K562 (cell line): ENCODE results near the gene PRF1.

Experiments used
- CEBPZ ChIP-seq: fragments of 150-350 bp; IDR thresholded peaks from 2 replicates; pipeline ENCODE4 v1.6.1; 2014; ENCODE audit warnings: low read depth, mild to moderate bottlenecking, low read length, borderline replicate concordance
- CREB3 ChIP-seq: fragments of 450-650 bp; conservative IDR thresholded peaks from 2 replicates; pipeline ENCODE4 v1.6.1; 2016; ENCODE audit warnings: missing genetic modification characterization, low read depth, mild to moderate bottlenecking, missing compliant biosample characterization, moderate library complexity
- CTCF ChIP-seq, 3 experiments: IDR thresholded peaks in 2 of 3; conservative IDR thresholded peaks in 1 of 3; 2 replicates each; pipeline ENCODE4 v1.5.1; 2011 to 2012; ENCODE audit warnings: low read length in 3 of 3, mild to moderate bottlenecking in 3 of 3, control low read depth in 2 of 3, improper control_type of control experiment in 1 of 3, inconsistent platforms in 1 of 3, low read depth in 1 of 3, mixed read lengths in 1 of 3, moderate library complexity in 1 of 3; ENCODE audit not compliant: insufficient read depth in 2 of 3
- DPF2 ChIP-seq: fragments of 450-650 bp; IDR thresholded peaks from 2 replicates; pipeline ENCODE4 v1.6.1; 2016
- ERF ChIP-seq: fragments of 450-650 bp; formaldehyde crosslinking; IDR thresholded peaks from 2 replicates; pipeline ENCODE4 v1.4.0; 2020; ENCODE audit warnings: mild to moderate bottlenecking, mixed read lengths
- EZH2 ChIP-seq: IDR thresholded peaks from 2 replicates; pipeline ENCODE4 v1.6.1; 2012; ENCODE audit warnings: low read depth, mild to moderate bottlenecking, inconsistent platforms, low read length, borderline replicate concordance
- MTA3 ChIP-seq: fragments of 450-650 bp; formaldehyde crosslinking; IDR thresholded peaks from 2 replicates; pipeline ENCODE4 v1.6.1; 2017; ENCODE audit warnings: mild to moderate bottlenecking, borderline replicate concordance
- NFE2 ChIP-seq: IDR thresholded peaks from 2 replicates; pipeline ENCODE4 v1.6.1; 2014; ENCODE audit warnings: antibody characterized with exemption, low read depth
- NFXL1 ChIP-seq: fragments of 450-650 bp; formaldehyde crosslinking; IDR thresholded peaks from 2 replicates; pipeline ENCODE4 v1.4.0; 2021; ENCODE audit warnings: mild to moderate bottlenecking
- PATZ1 ChIP-seq: fragments of 250-450 bp; sonication (Bioruptor Pico); IDR thresholded peaks from 2 replicates; pipeline ENCODE4 v1.5.0; 2020; ENCODE audit warnings: mild to moderate bottlenecking, borderline replicate concordance
- PHF8 ChIP-seq: fragments of 200-600 bp; sonication (generic); IDR thresholded peaks from 2 replicates; pipeline ENCODE4 v1.6.1; 2012; ENCODE audit warnings: mixed run types, mild to moderate bottlenecking, inconsistent platforms, low read length, moderate library complexity, borderline replicate concordance
- POLR2A ChIP-seq: fragments of 450-650 bp; conservative IDR thresholded peaks from 2 replicates; pipeline ENCODE4 v1.6.1; 2016
- TSHZ1 ChIP-seq: fragments of 250-450 bp; sonication (Bioruptor Pico); IDR thresholded peaks from 2 replicates; pipeline ENCODE4 v1.4.0; 2020; ENCODE audit warnings: mild to moderate bottlenecking, moderate library complexity
- ZNF584 ChIP-seq: fragments of 200-800 bp; sonication (Bioruptor generic); IDR thresholded peaks from 2 replicates; pipeline ENCODE4 v1.6.1; 2016; ENCODE audit warnings: low read depth, mild to moderate bottlenecking, missing genetic modification characterization, missing compliant biosample characterization

- no peak for TF ChIP-seq NFE2
- TF ChIP-seq ERF (CRISPR knock-in tag): no peak
- no peak for TF ChIP-seq TSHZ1
- TF ChIP-seq PHF8: no peak
- no peak for TF ChIP-seq CTCF (IDR thresholded peaks at IDR 0.05 in 2 of 3, conservative IDR thresholded peaks at IDR 0.05 in 1 of 3; ENCODE audit: insufficient read depth in 2 of 3, low read depth in 1 of 3, low read length in 3 of 3)
- no peak for TF ChIP-seq MTA3
- no peak for TF ChIP-seq CREB3 (tag)
- TF ChIP-seq POLR2A: no peak
- TF ChIP-seq NFXL1 (CRISPR knock-in tag): no peak
- no peak for TF ChIP-seq CEBPZ
- no peak for TF ChIP-seq EZH2
- TF ChIP-seq PATZ1 (CRISPR knock-in tag): no peak
- TF ChIP-seq DPF2: no peak
- no peak for TF ChIP-seq ZNF584 (CRISPR knock-in tag)
Observed at GRCh38 chr10:70582793-70583668, 19.5 kb downstream of the PRF1 start.
